Immature natural killer cell (primary cell): Measurements from ENCODE around the gene MAST4. TPM values are rescaled to one million over a fixed set of nuclear protein-coding genes. Genes with fewer than 3 reads are reported as not detected.

ENCODE experiments used
- DNase-seq, 3 donors: peaks; one replicate each; pipeline ENCODE4 v3.0.0; 2022; ENCODE audit warnings: mixed read lengths in 1 of 3
- H3K27ac Mint-ChIP-seq, 6 donors: one replicate each; pipeline ENCODE4 v1.8.0; 2020; ENCODE audit warnings: mixed read lengths in 6 of 6, mild to moderate bottlenecking in 5 of 6, inconsistent platforms in 4 of 6, moderate library complexity in 3 of 6
- H3K27me3 Mint-ChIP-seq, 3 donors: one replicate each; pipeline ENCODE4 v1.8.0; 2020 to 2021; ENCODE audit warnings: low read depth in 3 of 3, mild to moderate bottlenecking in 3 of 3, mixed read lengths in 3 of 3, moderate library complexity in 3 of 3, inconsistent platforms in 1 of 3
- H3K36me3 Mint-ChIP-seq, 3 donors: one replicate each; pipeline ENCODE4 v1.8.0; 2020; ENCODE audit warnings: mixed read lengths in 3 of 3, inconsistent platforms in 2 of 3, mild to moderate bottlenecking in 2 of 3
- H3K4me1 Mint-ChIP-seq, 2 donors: one replicate each; pipeline ENCODE4 v1.8.0; 2020; ENCODE audit warnings: inconsistent platforms in 2 of 2, mild to moderate bottlenecking in 2 of 2, mixed read lengths in 2 of 2, moderate library complexity in 1 of 2
- H3K4me3 Mint-ChIP-seq, 5 donors: one replicate each; pipeline ENCODE4 v1.8.0; 2020; ENCODE audit warnings: mild to moderate bottlenecking in 5 of 5, mixed read lengths in 5 of 5, inconsistent platforms in 3 of 5, moderate library complexity in 3 of 5
- H3K9me3 Mint-ChIP-seq, 6 donors: one replicate each; pipeline ENCODE4 v1.8.0; 2020; ENCODE audit warnings: mild to moderate bottlenecking in 6 of 6, mixed read lengths in 6 of 6, inconsistent platforms in 4 of 6, moderate library complexity in 3 of 6
- polyA plus RNA-seq, 3 donors: library from polyadenylated mRNA; unstranded; fragments of 300-500 nt; fragmentation: Illumina TruSeq; gene quantifications; one replicate each; pipeline ENCODE4 v1.2.3, GENCODE V29; 2021

The MAST4 gene
- polyA plus RNA-seq, 3 donors from 2014 or later = 0.51 to 2.8 (median 1.1) TPM

DNA sequence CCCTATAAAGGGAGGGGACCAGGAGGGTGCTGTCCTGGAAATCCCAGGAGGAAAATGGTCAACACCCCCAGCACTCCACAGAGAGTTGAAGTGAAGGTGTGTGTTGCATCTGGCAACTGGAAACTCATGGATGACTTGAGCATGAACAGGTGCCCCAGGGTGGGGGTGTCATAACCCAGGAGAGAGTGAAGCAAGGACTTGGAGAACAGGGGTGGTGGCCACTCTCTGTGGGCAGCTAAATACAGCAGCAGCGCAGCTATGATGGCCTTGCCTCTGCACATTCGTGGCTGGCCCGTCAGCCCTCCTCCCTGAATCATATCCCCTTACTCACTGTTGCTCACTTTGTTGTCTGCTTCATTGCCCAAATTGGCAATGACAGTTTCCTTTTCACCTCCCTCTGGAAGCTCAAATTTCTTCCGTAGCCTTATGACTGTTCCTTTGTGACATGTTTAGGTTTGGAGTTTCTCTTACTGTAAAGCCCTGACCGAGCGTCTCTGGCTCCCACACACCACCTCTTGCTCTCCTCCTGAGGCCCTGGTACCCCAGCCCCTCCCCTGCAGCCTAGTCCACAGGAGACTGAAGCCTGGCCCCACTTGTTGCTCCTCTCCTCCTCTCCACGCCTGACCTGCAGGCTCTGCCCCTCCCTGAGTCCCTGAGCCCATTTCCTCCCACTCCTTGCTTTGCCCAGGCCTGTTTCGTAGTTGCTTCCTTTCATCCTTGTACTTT lies 414.7 kb downstream of the MAST4 start:
- H3K4me3 Mint-ChIP-seq = no peak overlapping the region
- DNase-seq = no peak
- H3K36me3 Mint-ChIP-seq = no peaks in the 10 kb centered on the region
- H3K27me3 Mint-ChIP-seq = peaks cover 0 to 3% (median 2%) of the 10 kb centered on the region in 3 donors
- peaks cover 4 to 8% of the 10 kb centered on the region in 2 donors for H3K4me1 Mint-ChIP-seq
- peaks cover 0 to 1% (median 0%) of the 10 kb centered on the region in 6 donors for H3K9me3 Mint-ChIP-seq
- H3K27ac Mint-ChIP-seq = no peak overlapping the region

DNA sequence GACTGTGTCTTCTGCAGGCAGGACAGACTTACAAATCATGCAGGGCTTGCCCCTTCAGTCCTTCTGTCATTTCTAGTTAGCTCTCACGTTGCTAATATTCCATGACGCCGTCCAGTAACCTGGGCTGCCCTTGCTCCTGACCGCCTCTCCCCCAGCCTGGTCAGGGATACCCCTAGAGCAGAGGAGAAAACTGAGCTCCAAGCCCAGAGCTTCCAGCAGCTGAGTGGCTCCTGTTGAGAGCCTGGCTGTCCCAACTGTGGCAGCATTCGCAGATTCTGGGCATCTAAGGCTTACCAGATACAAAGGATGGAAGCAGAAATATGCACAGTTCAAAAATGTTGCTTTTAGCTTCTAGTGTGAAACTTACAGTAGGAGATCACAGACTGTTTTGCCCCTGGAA lies 415.2 kb downstream of the MAST4 start:
- H3K36me3 Mint-ChIP-seq = no peaks in the 10 kb centered on the region
- H3K9me3 Mint-ChIP-seq = peaks cover 0 to 1% (median 0%) of the 10 kb centered on the region in 6 donors
- H3K27ac Mint-ChIP-seq = no peak overlapping the region
- no peak overlapping the region for H3K4me3 Mint-ChIP-seq
- peaks cover 0 to 2% of the 10 kb centered on the region in 2 donors for H3K4me1 Mint-ChIP-seq
- peaks cover 0 to 3% (median 2%) of the 10 kb centered on the region in 3 donors for H3K27me3 Mint-ChIP-seq
- DNase-seq = no peak

DNA sequence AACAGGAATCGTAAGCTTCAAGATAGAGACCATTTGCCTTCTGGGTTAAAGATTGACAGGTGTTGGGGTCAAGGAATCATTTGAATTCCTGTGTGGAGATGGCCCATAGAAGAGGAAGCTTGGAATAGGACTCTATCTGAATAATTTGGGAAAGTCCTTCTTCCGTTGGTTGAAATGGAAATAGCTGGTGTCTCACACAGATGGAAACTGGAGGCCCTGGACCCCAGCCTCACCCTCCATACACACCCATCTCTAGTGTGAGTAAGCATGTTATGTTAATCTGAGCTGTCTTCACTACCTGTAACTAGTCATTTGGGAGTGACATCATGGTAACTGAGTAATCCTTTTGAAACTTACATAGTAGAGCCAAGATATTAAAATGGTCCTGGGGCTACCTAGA lies 416.0 kb downstream of the MAST4 start:
- Mint-ChIP-seq H3K27me3 (peaks cover 0 to 3% (median 2%) of the 10 kb centered on the region in 3 donors), H3K36me3 (no peaks in the 10 kb centered on the region), H3K9me3 (peaks cover 0 to 1% (median 0%) of the 10 kb centered on the region in 6 donors), H3K27ac (no peak overlapping the region), H3K4me3 (no peak overlapping the region), H3K4me1 (no peaks in the 10 kb centered on the region)
- no peak for DNase-seq

DNA sequence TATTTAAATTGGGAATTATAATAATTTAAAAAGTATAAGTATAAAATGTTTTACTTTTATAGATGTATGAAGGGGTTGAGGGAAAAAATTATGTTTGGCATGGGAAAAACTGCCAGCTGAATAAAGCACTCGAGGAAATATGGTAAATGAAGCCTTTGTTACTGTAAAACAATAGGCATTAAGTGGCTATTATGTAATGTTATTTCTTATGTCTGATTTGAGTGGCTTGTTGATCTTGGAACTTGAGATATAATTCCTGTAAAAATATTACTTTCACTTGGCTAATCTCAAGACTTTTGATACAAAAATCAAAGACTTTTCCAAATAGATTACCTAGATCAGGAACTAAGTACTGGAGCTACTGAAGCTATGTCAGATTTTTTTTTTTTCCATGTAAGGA lies 417.5 kb downstream of the MAST4 start:
- Mint-ChIP-seq H3K9me3 (peaks cover 0 to 1% (median 0%) of the 10 kb centered on the region in 6 donors), H3K27ac (no peak overlapping the region), H3K4me1 (no peaks in the 10 kb centered on the region), H3K4me3 (no peak overlapping the region), H3K27me3 (peaks cover 0 to 3% (median 0%) of the 10 kb centered on the region in 3 donors), H3K36me3 (no peaks in the 10 kb centered on the region)
- no peak for DNase-seq

DNA sequence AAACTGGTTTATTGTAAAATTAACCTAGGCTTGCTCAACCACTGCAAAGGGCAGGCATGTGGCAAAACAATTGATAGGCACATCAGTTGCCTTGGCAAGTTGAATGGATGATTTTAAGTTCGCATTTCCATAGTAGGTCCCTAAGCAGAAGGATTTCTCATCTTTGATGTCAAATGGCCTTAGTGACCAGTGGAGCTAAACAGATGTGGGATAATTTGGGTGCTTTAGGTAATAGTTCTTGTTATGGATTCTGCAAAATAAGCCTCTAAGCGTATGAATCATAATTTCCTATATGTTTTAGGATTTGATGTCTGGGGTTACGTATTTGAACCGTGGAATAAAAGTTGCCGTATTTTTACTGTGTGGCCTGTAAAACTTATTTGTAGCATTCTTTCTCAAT lies 418.0 kb downstream of the MAST4 start:
- H3K27ac Mint-ChIP-seq = no peak overlapping the region
- H3K27me3 Mint-ChIP-seq = peaks cover 0 to 3% (median 0%) of the 10 kb centered on the region in 3 donors
- H3K4me3 Mint-ChIP-seq = no peak overlapping the region

DNA sequence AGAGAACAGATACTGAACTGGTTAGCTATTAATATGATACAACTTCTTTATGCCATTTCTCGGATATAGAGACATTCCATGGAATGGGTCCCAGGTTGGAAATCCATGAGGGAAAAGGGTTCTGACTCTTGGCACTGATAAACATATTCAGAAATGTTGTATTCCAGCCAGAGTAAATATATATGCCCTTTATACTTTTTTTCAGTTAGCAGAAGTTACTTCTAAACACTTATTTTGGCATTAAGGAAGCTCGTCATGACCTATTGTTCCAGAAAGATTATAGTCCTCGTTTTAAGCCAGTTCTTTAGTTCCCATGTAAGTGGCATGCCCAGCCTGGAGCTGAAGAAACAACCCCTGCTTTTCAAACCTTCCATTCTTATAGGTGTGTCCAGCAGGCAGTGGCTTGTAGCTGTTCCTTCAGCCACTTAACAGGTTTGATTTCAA lies 418.8 kb downstream of the MAST4 start:
- DNase-seq = no peak
- Mint-ChIP-seq H3K4me1 (no peaks in the 10 kb centered on the region), H3K27ac (no peak overlapping the region), H3K36me3 (no peaks in the 10 kb centered on the region), H3K27me3 (peaks cover 0 to 3% (median 0%) of the 10 kb centered on the region in 3 donors), H3K9me3 (peaks cover 0 to 1% (median 0%) of the 10 kb centered on the region in 6 donors), H3K4me3 (no peak overlapping the region)

More for the DNA sequence above, 418.0 kb downstream of the MAST4 start:
- H3K9me3 Mint-ChIP-seq = peaks cover 0 to 1% (median 0%) of the 10 kb centered on the region in 6 donors
- no peaks in the 10 kb centered on the region for H3K36me3 Mint-ChIP-seq
- no peak for DNase-seq
- H3K4me1 Mint-ChIP-seq = no peaks in the 10 kb centered on the region

DNA sequence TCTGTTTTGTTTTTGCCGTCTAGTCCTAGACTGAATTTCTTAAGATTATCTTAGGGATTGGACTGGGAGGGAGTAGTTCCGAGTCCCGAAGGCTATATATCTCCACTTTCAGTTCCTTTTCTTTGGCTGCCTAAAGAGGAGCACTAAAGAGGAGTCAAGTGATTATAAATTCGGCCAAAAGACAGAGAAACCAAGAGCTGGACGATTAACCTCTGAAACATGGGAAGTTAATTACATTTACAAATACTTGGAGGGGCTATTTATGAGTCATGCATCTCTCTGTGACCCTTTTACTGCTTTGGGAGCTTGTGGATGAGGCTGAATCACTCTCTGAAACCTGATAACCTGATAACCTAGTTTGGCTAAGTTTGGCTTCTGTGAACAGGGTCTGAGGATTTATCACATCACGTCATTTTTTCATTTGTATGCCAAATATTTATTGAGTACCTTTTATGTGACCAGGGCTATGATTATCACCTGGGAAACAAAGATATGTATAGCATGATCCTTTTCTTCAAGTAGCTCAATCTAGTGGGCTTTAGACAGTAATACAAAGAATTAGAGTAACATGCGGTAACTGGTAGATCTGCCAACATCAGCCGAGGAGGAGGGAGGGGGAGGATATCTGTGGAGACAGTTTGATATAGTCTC lies 419.5 kb downstream of the MAST4 start:
- no peak overlapping the region for H3K4me3 Mint-ChIP-seq

DNA sequence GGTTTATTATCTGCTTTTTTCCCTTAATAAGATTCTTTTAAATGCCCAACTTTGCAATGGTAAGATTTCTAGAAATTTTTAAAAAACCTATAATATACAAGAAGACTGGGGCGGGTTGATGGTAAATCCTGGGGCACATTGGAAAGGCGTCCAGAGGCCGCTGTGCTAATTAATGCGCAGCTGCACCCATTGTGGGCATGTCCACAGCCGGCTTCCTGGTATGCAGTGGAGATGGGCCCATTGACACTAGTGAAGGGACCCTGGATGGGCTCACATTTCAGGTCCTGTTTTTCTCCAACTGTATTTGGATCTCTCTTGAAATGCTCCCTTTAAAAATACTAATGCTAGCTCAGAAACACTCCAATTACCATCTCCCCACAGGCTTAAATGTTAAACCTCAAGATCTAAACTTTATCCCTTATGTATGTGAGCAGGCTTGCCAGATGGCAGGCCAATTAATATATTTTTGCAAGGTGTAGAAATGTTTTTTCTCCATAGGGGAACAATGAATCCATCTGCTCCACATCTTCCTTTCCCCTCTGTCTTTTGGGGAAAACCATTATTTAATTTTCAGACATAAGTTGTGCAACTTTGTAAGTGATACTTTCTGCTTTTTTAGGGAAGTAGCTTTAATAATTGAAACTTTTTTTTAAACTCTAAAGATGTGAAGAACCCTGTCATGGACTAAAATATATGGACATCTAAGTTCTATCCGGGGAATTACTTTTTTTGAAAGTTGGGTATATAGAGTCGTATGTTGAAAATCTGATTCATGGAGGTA lies 423.1 kb downstream of the MAST4 start:
- no peak overlapping the region for H3K4me3 Mint-ChIP-seq
- no peak for DNase-seq
- H3K36me3 Mint-ChIP-seq = no peaks in the 10 kb centered on the region
- H3K27me3 Mint-ChIP-seq = no peaks in the 10 kb centered on the region
- no peak overlapping the region for H3K27ac Mint-ChIP-seq
- no peaks in the 10 kb centered on the region for H3K9me3 Mint-ChIP-seq
- H3K4me1 Mint-ChIP-seq = no peaks in the 10 kb centered on the region

More for the DNA sequence above, 419.5 kb downstream of the MAST4 start:
- H3K27me3 Mint-ChIP-seq = peaks cover 0 to 3% (median 0%) of the 10 kb centered on the region in 3 donors
- no peaks in the 10 kb centered on the region for H3K4me1 Mint-ChIP-seq
- H3K27ac Mint-ChIP-seq = no peak overlapping the region
- H3K9me3 Mint-ChIP-seq = peaks cover 0 to 1% (median 0%) of the 10 kb centered on the region in 6 donors
- no peak for DNase-seq
- H3K36me3 Mint-ChIP-seq = no peaks in the 10 kb centered on the region

DNA sequence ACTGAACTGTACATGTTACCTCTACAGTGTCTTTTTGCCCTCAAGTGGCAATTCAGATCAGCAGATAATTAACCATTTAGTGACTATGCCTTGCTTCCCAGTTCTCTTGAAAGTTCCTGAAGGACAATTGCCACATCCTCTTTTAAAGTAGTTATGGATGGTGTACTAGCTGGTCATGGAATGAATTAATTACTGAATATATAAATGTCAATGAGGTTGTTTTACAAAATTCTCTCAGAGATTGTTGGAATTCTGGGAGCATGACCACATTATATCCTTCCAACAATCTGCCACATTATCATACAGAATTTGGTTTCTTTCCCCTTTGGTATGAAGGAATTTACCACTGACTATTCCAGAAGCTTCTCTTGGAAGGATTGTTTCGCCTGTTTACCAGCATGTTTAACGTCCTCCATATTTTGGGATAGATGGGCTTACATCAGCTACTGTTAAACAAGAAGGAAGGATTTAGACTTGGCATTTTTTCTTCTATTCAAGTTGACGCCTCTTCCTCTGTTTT lies 424.0 kb downstream of the MAST4 start:
- Mint-ChIP-seq H3K27ac (no peak overlapping the region), H3K36me3 (no peaks in the 10 kb centered on the region), H3K27me3 (no peaks in the 10 kb centered on the region), H3K4me1 (no peaks in the 10 kb centered on the region), H3K9me3 (no peaks in the 10 kb centered on the region), H3K4me3 (no peak overlapping the region)
- no peak for DNase-seq

DNA sequence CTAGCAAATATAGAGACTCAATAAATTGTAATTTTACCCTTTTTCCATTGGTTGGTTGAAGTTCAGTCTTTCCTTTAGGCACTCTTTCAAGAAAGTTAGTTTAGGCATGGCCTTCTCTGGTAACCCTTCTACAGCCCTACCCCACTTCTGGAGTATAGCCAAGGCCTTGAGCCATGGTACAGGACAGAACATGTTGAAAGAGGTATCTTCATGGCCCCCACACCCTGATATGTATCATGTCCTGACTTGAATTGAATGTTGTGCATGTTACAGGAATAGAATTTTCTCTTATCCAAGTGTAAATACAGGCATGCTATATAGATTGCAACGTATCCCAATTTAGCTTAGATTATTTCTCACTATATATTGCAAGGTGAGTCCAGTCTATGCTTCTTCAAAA lies 424.8 kb downstream of the MAST4 start:
- Mint-ChIP-seq H3K27ac (no peak overlapping the region), H3K4me1 (no peaks in the 10 kb centered on the region), H3K4me3 (no peak overlapping the region), H3K27me3 (no peaks in the 10 kb centered on the region), H3K36me3 (no peaks in the 10 kb centered on the region), H3K9me3 (no peaks in the 10 kb centered on the region)
- no peak for DNase-seq

DNA sequence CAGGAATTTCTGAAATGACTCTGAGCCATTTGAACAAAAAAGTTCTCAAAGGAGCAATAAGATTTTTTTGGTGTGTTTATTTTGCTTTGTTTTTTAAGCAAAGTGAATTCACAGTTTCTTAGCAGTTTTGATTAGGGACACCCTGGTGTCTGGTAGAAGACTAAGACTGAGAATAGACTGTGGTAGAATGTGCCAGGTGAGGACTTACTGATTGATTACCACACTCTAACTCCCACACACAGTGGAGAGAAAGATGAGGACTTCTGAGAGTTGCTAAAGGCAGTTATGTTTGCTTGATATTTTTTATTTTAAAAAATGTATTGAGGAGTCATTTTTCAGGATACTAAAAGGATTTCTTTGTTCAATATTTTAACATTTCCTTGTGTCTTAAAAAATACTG lies 425.3 kb downstream of the MAST4 start:
- no peak overlapping the region for H3K27ac Mint-ChIP-seq
- H3K4me3 Mint-ChIP-seq = no peak overlapping the region
- no peaks in the 10 kb centered on the region for H3K36me3 Mint-ChIP-seq
- no peaks in the 10 kb centered on the region for H3K27me3 Mint-ChIP-seq
- H3K4me1 Mint-ChIP-seq = no peaks in the 10 kb centered on the region
- DNase-seq = no peak
- H3K9me3 Mint-ChIP-seq = no peaks in the 10 kb centered on the region

DNA sequence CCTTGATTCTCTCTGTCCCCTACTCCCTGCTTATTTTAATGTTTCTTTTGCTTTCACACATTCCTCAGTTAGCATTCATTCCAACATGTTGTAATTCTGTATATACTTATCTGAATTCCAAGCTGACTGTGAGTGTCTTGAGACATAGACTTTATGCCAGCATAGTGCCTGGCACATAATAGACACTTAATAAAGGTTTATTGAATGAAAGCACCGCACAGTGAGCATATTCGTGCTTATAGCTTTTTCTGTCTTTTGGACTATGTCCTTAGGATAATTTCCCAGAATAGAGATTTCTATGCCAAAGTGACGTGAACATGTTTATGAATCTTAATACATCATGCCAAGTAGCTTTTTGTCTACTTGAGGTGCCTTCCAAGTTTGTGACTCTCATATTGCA lies 425.8 kb downstream of the MAST4 start:
- no peaks in the 10 kb centered on the region for H3K27me3 Mint-ChIP-seq
- H3K27ac Mint-ChIP-seq = no peak overlapping the region
- no peak overlapping the region for H3K4me3 Mint-ChIP-seq
- no peaks in the 10 kb centered on the region for H3K9me3 Mint-ChIP-seq
- H3K36me3 Mint-ChIP-seq = no peaks in the 10 kb centered on the region
- no peak for DNase-seq
- no peaks in the 10 kb centered on the region for H3K4me1 Mint-ChIP-seq

DNA sequence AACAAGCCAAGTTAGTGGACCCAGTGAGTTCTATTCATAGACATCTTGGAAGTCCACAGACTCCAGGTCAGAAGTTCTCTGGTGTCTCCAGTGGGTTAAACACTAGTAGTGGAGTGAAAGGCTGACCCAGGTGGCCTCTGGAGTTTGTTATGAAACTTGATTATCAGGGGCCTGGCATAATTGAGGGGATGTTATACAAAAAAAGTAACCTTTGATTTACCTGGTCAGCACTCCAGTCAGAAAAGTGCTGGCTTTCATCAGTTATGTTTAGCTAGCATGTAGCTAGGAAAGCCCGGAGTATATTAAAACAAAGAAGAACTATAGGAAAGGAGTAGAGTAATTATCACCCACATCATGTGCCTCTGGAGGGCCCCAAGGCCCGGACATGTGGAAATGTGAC lies 429.3 kb downstream of the MAST4 start:
- Mint-ChIP-seq H3K36me3 (peaks cover 0 to 5% (median 4%) of the 10 kb centered on the region in 3 donors), H3K9me3 (no peaks in the 10 kb centered on the region), H3K27ac (no peak overlapping the region), H3K4me1 (no peaks in the 10 kb centered on the region), H3K27me3 (peaks cover 0 to 2% (median 0%) of the 10 kb centered on the region in 3 donors), H3K4me3 (no peak overlapping the region)
- DNase-seq = no peak

DNA sequence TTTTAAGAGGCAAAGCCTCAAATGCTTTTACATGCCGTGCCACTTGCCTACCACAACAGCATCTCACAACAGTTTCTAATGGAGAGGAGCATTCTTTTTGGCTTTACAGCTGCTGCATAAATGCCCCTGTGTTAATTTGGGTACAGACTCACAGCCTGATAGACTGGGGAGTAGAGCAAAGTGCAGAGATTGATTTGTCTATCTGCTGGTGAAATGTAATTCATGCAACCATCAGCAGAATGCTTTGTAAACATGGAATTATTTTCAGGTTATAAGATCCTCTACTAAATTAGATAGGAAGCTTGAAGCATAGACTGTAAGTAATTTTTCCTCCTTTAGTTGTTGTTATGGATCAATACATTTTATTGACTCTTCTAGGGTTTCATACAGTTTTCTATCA lies 430.1 kb downstream of the MAST4 start:
- H3K27me3 Mint-ChIP-seq = peaks cover 0 to 2% (median 0%) of the 10 kb centered on the region in 3 donors

More for the DNA sequence above, 430.1 kb downstream of the MAST4 start:
- DNase-seq = no peak
- Mint-ChIP-seq H3K36me3 (peaks cover 0 to 5% (median 4%) of the 10 kb centered on the region in 3 donors), H3K4me3 (no peak overlapping the region), H3K9me3 (no peaks in the 10 kb centered on the region), H3K27ac (no peak overlapping the region), H3K4me1 (no peaks in the 10 kb centered on the region)
